Stimulated activated CD8-positive, alpha-beta memory T cell treated with anti-CD3 and anti-CD28 coated beads, Interleukin-12 subunit alpha, Interleukin-12 subunit beta, amount 100 ng/mL, for 1 hour (primary cell): ENCODE results near the gene SNTB2.

Source experiments
- DNase-seq: peaks from one replicate; pipeline ENCODE4 v3.0.0-alpha.2; 2020; ENCODE audit warnings: low read depth

Gene SNTB2

GRCh38 chr16:69340095-69340644, 153.2 kb downstream of the SNTB2 start:
- no peak for DNase-seq

GRCh38 chr16:69344171-69344570, 157.2 kb downstream of the SNTB2 start:
- DNase-seq = no peak

- DNase-seq = no peak
Observed at GRCh38 chr16:69345923-69346322, 159.0 kb downstream of the SNTB2 start.

GRCh38 chr16:69346683-69347082, 159.7 kb downstream of the SNTB2 start:
- DNase-seq = no peak

GRCh38 chr16:69348222-69348621, 161.3 kb downstream of the SNTB2 start:
- DNase-seq = no peak

- no peak for DNase-seq
Observed at GRCh38 chr16:69349536-69349935, 162.6 kb downstream of the SNTB2 start.

GRCh38 chr16:69350536-69351133, 163.7 kb downstream of the SNTB2 start:
- DNase-seq = no peak

- DNase-seq = no peak
Observed at GRCh38 chr16:69351309-69352027, 164.5 kb downstream of the SNTB2 start, which contains the start of gene TMED6. TSS of gene TMED6 (minus strand) at chr16:69351786. CDS start at chr16:69351753, 33 bp downstream.
